H9 (cell line): ENCODE measurements around the gene CTNNBL1. TPM values are rescaled to one million over a fixed set of nuclear protein-coding genes. Genes with fewer than 3 reads are reported as not detected.
A peak's percentile ranks its signal among the peaks of the same experiment; 100 is the strongest.

Experiments used
- DNase-seq: peaks from one replicate; pipeline ENCODE4 v3.0.0-alpha.2; 2017
- H2AFZ ChIP-seq: one replicate; pipeline ENCODE4 v1.6.1; 2013; ENCODE audit warnings: mild to moderate bottlenecking, low read length, control low read depth, moderate library complexity
- H2AK5ac ChIP-seq: 2 replicates; pipeline ENCODE4 v1.6.1; 2013; ENCODE audit warnings: low read length, control low read depth, mixed read lengths; ENCODE audit not compliant: insufficient read length
- H2BK120ac ChIP-seq: one replicate; pipeline ENCODE4 v1.6.1; 2013; ENCODE audit warnings: low read depth, mild to moderate bottlenecking, low read length, control low read depth, inconsistent platforms; ENCODE audit not compliant: poor library complexity, severe bottlenecking
- H2BK12ac ChIP-seq: 2 replicates; pipeline ENCODE4 v1.6.1; 2013; ENCODE audit warnings: low read length, control low read depth, mixed read lengths, low read depth; ENCODE audit not compliant: insufficient read length
- H2BK15ac ChIP-seq: 2 replicates; pipeline ENCODE4 v1.6.1; 2013; ENCODE audit warnings: low read depth, low read length, control low read depth
- H2BK20ac ChIP-seq: one replicate; pipeline ENCODE4 v1.6.1; 2013; ENCODE audit warnings: low read depth, mild to moderate bottlenecking, low read length, control low read depth, inconsistent platforms; ENCODE audit not compliant: poor library complexity, severe bottlenecking
- H2BK5ac ChIP-seq: 2 replicates; pipeline ENCODE4 v1.6.1; 2013; ENCODE audit warnings: low read length, control low read depth, mixed read lengths; ENCODE audit not compliant: insufficient read length
- H3K14ac ChIP-seq: 2 replicates; pipeline ENCODE4 v1.6.1; 2013; ENCODE audit warnings: low read length, control low read depth; ENCODE audit not compliant: insufficient read depth
- H3K18ac ChIP-seq: 2 replicates; pipeline ENCODE4 v1.6.1; 2013; ENCODE audit warnings: low read depth, mild to moderate bottlenecking, mixed read lengths, low read length, control low read depth; ENCODE audit not compliant: insufficient read length
- H3K23ac ChIP-seq: 2 replicates; pipeline ENCODE4 v1.6.1; 2013; ENCODE audit warnings: low read length, control low read depth, mixed read lengths, low read depth; ENCODE audit not compliant: insufficient read length
- H3K23me2 ChIP-seq: 2 replicates; pipeline ENCODE4 v1.6.1; 2013; ENCODE audit warnings: low read depth, mild to moderate bottlenecking, mixed read lengths, low read length, control low read depth; ENCODE audit not compliant: insufficient read length, poor library complexity, severe bottlenecking
- H3K27ac ChIP-seq: 2 replicates; pipeline ENCODE4 v1.5.1; 2013; ENCODE audit warnings: low read length, control low read depth, mixed read lengths, low read depth; ENCODE audit not compliant: insufficient read length
- H3K27me3 ChIP-seq: 2 replicates; pipeline ENCODE4 v1.6.1; 2013; ENCODE audit warnings: low read length, control low read depth, inconsistent platforms; ENCODE audit not compliant: insufficient read depth
- H3K4ac ChIP-seq: 2 replicates; pipeline ENCODE4 v1.6.1; 2013; ENCODE audit warnings: low read depth, mild to moderate bottlenecking, control low read depth, inconsistent platforms, low read length, moderate library complexity
- H3K4me1 ChIP-seq: 2 replicates; pipeline ENCODE4 v1.6.1; 2013; ENCODE audit warnings: low read length, control low read depth, inconsistent platforms; ENCODE audit not compliant: insufficient read depth
- H3K4me2 ChIP-seq: 2 replicates; pipeline ENCODE4 v1.6.1; 2013; ENCODE audit warnings: low read length, control low read depth, mixed read lengths; ENCODE audit not compliant: insufficient read length, insufficient read depth
- H3K56ac ChIP-seq: 2 replicates; pipeline ENCODE4 v1.6.1; 2013; ENCODE audit warnings: low read depth, mild to moderate bottlenecking, mixed read lengths, low read length, control low read depth; ENCODE audit not compliant: insufficient read length
- H3K79me1 ChIP-seq: 2 replicates; pipeline ENCODE4 v1.6.1; 2013; ENCODE audit warnings: low read depth, mild to moderate bottlenecking, moderate library complexity, low read length, control low read depth, inconsistent platforms; ENCODE audit not compliant: insufficient read depth, poor library complexity, severe bottlenecking
- H3K79me2 ChIP-seq: 2 replicates; pipeline ENCODE4 v1.6.1; 2013; ENCODE audit warnings: low read length, control low read depth, inconsistent platforms; ENCODE audit not compliant: insufficient read depth
- H3K9ac ChIP-seq: 2 replicates; pipeline ENCODE4 v1.6.1; 2013; ENCODE audit warnings: low read length, control low read depth, mixed read lengths; ENCODE audit not compliant: insufficient read length; ENCODE audit errors: extremely low read depth
- H3K9me3 ChIP-seq: one replicate; pipeline ENCODE4 v1.6.1; 2013; ENCODE audit warnings: low read depth, low read length, inconsistent platforms; ENCODE audit not compliant: control insufficient read depth
- H3T11ph ChIP-seq: one replicate; pipeline ENCODE4 v1.6.1; 2013; ENCODE audit warnings: mild to moderate bottlenecking, low read length, control low read depth, inconsistent platforms
- H4K20me1 ChIP-seq: one replicate; pipeline ENCODE4 v1.6.1; 2013; ENCODE audit not compliant: control insufficient read depth, insufficient read length, insufficient read depth
- H4K5ac ChIP-seq: 2 replicates; pipeline ENCODE4 v1.6.1; 2013; ENCODE audit warnings: low read depth, mild to moderate bottlenecking, mixed read lengths, low read length, control low read depth; ENCODE audit not compliant: insufficient read length
- H4K8ac ChIP-seq: replicated peaks from 2 replicates; pipeline ENCODE4 v1.6.1; 2013; ENCODE audit warnings: low read length, control low read depth, mixed read lengths, low read depth; ENCODE audit not compliant: insufficient read length
- H4K91ac ChIP-seq: 2 replicates; pipeline ENCODE4 v1.6.1; 2013; ENCODE audit warnings: low read depth, mild to moderate bottlenecking, moderate library complexity, mixed read lengths, low read length, control low read depth; ENCODE audit not compliant: insufficient read length
- H3K27ac Mint-ChIP-seq, 3 experiments: 2 replicates in 2 of 3; 3 replicates in 1 of 3; pipeline ENCODE4 v1.8.0; 2020 to 2021; ENCODE audit warnings: mixed read lengths in 3 of 3, mild to moderate bottlenecking in 1 of 3, moderate library complexity in 1 of 3
- H3K27me3 Mint-ChIP-seq: 2 replicates; pipeline ENCODE4 v1.8.0; 2021; ENCODE audit warnings: low read depth, mild to moderate bottlenecking, moderate library complexity, mixed read lengths
- H3K36me3 Mint-ChIP-seq, 3 experiments: 2 replicates in 2 of 3; 3 replicates in 1 of 3; pipeline ENCODE4 v1.8.0; 2020 to 2021; ENCODE audit warnings: low read depth in 3 of 3, mixed read lengths in 3 of 3; ENCODE audit not compliant: insufficient read depth in 1 of 3
- H3K4me1 Mint-ChIP-seq, 2 experiments: 2 replicates each; pipeline ENCODE4 v1.8.0; 2020; ENCODE audit warnings: mixed read lengths in 2 of 2
- H3K4me3 Mint-ChIP-seq, 2 experiments: 2 replicates in 1 of 2; 3 replicates in 1 of 2; pipeline ENCODE4 v1.8.0; 2020 to 2021; ENCODE audit warnings: mild to moderate bottlenecking in 2 of 2, mixed read lengths in 2 of 2, moderate library complexity in 1 of 2
- H3K9me3 Mint-ChIP-seq, 2 experiments: 2 replicates in 1 of 2; 3 replicates in 1 of 2; pipeline ENCODE4 v1.8.0; 2020; ENCODE audit warnings: mild to moderate bottlenecking in 2 of 2, mixed read lengths in 2 of 2, moderate library complexity in 1 of 2
- CTCF ChIP-seq: fragments of 200-600 bp; sonication (generic); conservative IDR thresholded peaks from 3 replicates; pipeline ENCODE4 v1.8.0; 2021; ENCODE audit warnings: antibody characterized with exemption, mild to moderate bottlenecking
- WGBS: extraction: QIAGEN DNeasy Blood & Tissue Kit; methylation state at CpG from one replicate; pipeline ENCODE4 v1.1.7; 2013; ENCODE audit warnings: missing lambda C conversion rate, low lambda C conversion rate, mixed read lengths; ENCODE audit not compliant: insufficient read length; ENCODE audit errors: extremely low coverage; 5-methylcytosine and 5-hydroxymethylcytosine counted together
- total RNA-seq: library from RNA; stranded (reverse); gene quantifications from 2 replicates; pipeline ENCODE4 v1.2.1, GENCODE V29; 2021

The CTNNBL1 gene
- total RNA-seq, 1 experiment from 2014 or later = 67.2 TPM

GRCh38 chr20:37796121-37796520 lies 102.3 kb downstream of the CTNNBL1 start:
- no peak overlapping the region for H2BK12ac ChIP-seq
- no peak overlapping the region for H3K4ac ChIP-seq
- H3K4me2 ChIP-seq = no peak overlapping the region
- no peak overlapping the region for H3T11ph ChIP-seq
- no peaks in the 10 kb centered on the region for H3K9me3 ChIP-seq
- H3K56ac ChIP-seq = no peak overlapping the region
- Mint-ChIP-seq H3K4me3 (no peak overlapping the region), H3K27ac (0 out of 7 replicates have a peak overlapping the region, but pooled peaks of 1 of the 3 experiments have one; percentile 28), H3K36me3 (peaks cover 13 to 15% (median 14%) of the 10 kb centered on the region in 3 experiments; a peak in 6 of 7 replicates), H3K27me3 (no peaks in the 10 kb centered on the region), H3K9me3 (peaks cover 12 to 13% of the 10 kb centered on the region in 2 experiments), H3K4me1 (0 out of 4 replicates have a peak, but pooled peaks cover 0 to 5% of the 10 kb centered on the region in 2 experiments)
- H4K5ac ChIP-seq = no peak overlapping the region
- no peaks in the 10 kb centered on the region for H3K79me2 ChIP-seq
- TF ChIP-seq CTCF = no peak
- no peaks in the 10 kb centered on the region for H3K27me3 ChIP-seq
- no peak overlapping the region for H3K27ac ChIP-seq
- H3K4me1 ChIP-seq = no peaks in the 10 kb centered on the region
- no peak overlapping the region for H2BK120ac ChIP-seq
- H2BK5ac ChIP-seq = no peak overlapping the region
- no peak overlapping the region for H2AFZ ChIP-seq
- WGBS = no CpG with 5 or more reads among the region's 4 CpGs
- H3K79me1 ChIP-seq = no peaks in the 10 kb centered on the region
- H2BK20ac ChIP-seq = no peak overlapping the region
- no peaks in the 10 kb centered on the region for H4K20me1 ChIP-seq
- no peak for DNase-seq
- H4K8ac ChIP-seq = no peak overlapping the region
- H3K18ac ChIP-seq = no peak overlapping the region
- no peak overlapping the region for H4K91ac ChIP-seq
- no peak overlapping the region for H3K14ac ChIP-seq
- no peak overlapping the region for H2AK5ac ChIP-seq
- H3K9ac ChIP-seq = no peak overlapping the region
- no peaks in the 10 kb centered on the region for H3K23me2 ChIP-seq
- H2BK15ac ChIP-seq = no peak overlapping the region
- H3K23ac ChIP-seq = no peak overlapping the region
